Measurements from ENCODE around the gene NEUROD6. TPM values are rescaled to one million over a fixed set of nuclear protein-coding genes. Genes with fewer than 3 reads are reported as not detected.

The NEUROD6 gene
- total RNA-seq (2022; extraction: Qiagen RNA extraction) = not detected in 5 replicates

DNA sequence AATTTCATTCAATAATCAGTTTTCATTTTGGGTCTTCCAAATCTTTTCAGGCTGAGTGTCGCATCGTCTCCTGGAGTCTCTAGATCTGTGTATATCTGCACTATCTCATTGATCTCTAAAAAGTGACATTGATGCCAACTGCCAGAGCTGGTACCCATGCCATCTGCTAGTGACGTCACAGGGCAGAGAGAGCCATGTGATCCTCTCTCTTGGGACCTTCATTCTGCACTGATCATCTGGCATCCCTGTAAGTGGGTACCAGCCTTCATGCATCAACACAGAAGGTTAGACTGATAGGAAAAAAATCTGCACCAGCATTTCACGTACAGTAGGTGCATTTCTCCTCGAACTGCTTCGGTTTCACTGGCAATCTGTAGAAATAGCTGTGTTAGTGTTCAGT, at the start of gene NEUROD6:
NEUROD6 (minus strand) TSS at position 124 of the 400 bp plus-strand sequence. CDS start 1,458 bp downstream, outside the sequence.

Other genes with a start within 250 kb of the NEUROD6 start
- gene ITPRID1, start 173.4 kb upstream of the NEUROD6 start, total RNA-seq (2022; extraction: Qiagen RNA extraction) = not detected in 5 replicates